GM12875 (cell line): ENCODE results near the gene TMC8.

ENCODE experiments used
- H3K4me3 ChIP-seq: one replicate; pipeline ENCODE4 v1.5.1; 2011; ENCODE audit warnings: low read depth, low read length, control low read depth
- TF ChIP-seq, protein P1 (sequence below): IDR thresholded peaks from 2 replicates; pipeline ENCODE4 v1.5.1; 2011; ENCODE audit warnings: low read depth, mild to moderate bottlenecking, control low read depth, inconsistent platforms, low read length, moderate library complexity, borderline replicate concordance; ENCODE audit not compliant: insufficient read depth

TMC8 gene

DNA sequence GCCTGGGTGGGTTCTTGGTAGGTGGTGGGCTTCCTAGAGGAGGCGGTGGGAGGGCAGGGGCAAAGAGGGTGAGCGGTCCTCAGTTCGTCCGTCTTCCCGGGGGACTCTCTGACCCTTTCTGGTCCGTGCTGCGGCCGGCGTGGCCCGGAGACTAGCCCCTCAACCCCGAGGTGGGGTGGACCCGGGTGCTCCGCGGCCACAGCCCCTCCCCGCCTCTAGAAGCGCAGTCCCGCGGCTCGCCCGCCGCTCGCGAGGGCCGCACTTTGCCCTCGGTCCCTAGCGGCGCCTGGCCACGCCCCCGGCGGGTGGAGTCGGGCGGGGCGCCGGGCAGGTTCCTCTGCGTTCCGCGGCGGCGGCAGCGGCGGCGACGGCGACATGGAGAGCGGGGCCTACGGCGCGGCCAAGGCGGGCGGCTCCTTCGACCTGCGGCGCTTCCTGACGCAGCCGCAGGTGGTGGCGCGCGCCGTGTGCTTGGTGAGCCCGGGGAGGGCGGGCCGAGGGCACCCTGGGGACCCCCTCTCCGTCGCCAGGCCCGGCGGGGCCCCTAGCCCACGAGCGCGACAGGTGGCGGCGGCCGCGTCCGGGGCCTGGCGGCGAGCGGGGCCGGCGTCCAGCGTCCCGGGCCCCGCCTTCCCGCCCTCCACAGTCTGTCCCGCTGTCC lies 37.8 kb downstream of the TMC8 start, which contains the start of gene SYNGR2:
Gene SYNGR2, plus strand, starts transcription at position 340 of the 661 bp plus-strand sequence. Its CDS starts 36 bp downstream, at position 376.
- peak within 1 kb of the TSS; percentile 63 for H3K4me3 ChIP-seq
- TF ChIP-seq, protein P1, sequence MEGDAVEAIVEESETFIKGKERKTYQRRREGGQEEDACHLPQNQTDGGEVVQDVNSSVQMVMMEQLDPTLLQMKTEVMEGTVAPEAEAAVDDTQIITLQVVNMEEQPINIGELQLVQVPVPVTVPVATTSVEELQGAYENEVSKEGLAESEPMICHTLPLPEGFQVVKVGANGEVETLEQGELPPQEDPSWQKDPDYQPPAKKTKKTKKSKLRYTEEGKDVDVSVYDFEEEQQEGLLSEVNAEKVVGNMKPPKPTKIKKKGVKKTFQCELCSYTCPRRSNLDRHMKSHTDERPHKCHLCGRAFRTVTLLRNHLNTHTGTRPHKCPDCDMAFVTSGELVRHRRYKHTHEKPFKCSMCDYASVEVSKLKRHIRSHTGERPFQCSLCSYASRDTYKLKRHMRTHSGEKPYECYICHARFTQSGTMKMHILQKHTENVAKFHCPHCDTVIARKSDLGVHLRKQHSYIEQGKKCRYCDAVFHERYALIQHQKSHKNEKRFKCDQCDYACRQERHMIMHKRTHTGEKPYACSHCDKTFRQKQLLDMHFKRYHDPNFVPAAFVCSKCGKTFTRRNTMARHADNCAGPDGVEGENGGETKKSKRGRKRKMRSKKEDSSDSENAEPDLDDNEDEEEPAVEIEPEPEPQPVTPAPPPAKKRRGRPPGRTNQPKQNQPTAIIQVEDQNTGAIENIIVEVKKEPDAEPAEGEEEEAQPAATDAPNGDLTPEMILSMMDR: no peak

DNA sequence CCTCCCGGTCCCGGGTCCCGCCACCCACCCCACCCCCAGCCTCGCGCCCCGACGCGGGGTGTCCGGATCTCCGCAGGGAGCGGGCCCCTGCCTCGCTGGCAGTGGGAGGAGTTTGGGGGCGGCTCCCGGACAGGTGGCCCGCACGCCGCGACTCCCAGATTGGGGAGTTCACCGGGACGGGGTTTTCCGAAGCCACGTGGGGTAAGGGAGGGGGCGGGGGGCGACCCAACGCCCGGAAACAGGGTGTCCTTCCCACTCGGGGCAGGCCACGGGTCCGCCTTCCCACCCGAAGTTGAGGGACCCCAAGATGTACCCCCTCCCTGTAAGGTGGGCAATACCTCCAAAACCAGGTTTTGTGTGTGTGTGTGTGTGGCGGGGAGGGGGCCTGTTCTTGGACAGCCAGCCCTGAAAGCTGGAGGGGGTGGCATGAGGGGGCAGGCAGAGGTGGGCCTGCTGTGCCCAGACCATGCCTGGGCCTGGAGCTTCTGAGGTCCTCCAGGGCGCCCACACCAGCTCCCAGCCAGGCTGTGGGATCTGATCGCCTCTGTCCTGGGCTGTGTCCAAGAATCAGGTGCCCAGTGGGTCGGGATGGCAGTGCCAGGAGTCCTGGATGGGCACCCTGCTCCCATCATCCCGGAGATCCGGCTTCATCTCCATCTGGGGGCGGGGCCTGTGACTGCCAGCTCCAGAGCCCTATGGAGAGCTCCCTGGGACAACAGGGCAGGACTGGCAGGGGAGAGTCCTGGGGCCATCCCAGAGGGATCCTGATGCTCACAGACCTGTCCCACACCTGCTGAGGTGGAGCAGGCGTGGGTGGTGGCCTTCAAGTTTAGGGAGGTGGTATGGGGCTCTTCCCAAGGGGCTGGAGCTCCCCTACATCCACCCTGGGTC lies 38.6 kb downstream of the TMC8 start:
- peak overlapping the region; percentile 63 for H3K4me3 ChIP-seq
- TF ChIP-seq, protein P1: no peak

DNA sequence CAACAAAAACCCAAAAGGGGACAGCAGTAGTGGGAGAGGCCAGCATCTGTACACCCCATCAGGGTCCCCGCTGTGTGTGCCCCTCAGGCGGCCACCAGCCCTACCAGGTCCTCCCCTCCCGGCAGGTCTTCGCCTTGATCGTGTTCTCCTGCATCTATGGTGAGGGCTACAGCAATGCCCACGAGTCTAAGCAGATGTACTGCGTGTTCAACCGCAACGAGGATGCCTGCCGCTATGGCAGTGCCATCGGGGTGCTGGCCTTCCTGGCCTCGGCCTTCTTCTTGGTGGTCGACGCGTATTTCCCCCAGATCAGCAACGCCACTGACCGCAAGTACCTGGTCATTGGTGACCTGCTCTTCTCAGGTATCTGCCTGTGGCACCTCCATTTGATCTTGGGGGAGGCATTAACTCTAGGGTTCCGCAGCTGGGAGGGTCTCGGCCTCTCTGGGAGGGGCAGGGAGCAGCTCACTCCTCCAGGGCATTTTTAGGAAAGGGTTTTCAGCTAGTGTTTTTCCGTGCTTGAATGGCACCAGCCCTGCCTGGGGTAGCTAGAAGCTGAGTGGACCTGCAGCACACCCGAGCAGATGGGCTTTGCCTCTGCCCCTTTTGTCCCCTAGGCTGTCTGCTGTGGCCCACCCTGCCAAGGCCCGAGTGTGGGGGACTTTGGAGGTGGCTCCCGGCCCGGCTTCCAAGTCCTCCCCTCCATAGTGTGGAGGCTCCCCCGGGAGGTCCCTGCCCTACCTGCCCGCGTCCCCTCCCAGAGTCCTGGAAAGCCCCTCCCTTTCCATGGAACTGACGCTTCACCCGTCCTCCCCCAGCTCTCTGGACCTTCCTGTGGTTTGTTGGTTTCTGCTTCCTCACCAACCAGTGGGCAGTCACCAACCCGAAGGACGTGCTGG lies 40.4 kb downstream of the TMC8 start:
- no peak overlapping the region for H3K4me3 ChIP-seq

DNA sequence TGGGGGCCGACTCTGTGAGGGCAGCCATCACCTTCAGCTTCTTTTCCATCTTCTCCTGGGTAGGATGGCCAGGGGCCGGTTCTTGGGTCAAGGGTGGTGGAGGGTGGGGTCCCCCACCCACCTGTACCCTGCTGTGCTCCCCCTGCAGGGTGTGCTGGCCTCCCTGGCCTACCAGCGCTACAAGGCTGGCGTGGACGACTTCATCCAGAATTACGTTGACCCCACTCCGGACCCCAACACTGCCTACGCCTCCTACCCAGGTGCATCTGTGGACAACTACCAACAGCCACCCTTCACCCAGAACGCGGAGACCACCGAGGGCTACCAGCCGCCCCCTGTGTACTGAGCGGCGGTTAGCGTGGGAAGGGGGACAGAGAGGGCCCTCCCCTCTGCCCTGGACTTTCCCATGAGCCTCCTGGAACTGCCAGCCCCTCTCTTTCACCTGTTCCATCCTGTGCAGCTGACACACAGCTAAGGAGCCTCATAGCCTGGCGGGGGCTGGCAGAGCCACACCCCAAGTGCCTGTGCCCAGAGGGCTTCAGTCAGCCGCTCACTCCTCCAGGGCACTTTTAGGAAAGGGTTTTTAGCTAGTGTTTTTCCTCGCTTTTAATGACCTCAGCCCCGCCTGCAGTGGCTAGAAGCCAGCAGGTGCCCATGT lies 41.1 kb downstream of the TMC8 start:
- H3K4me3 ChIP-seq: peak overlapping the region; percentile 17

More for the DNA sequence above, 40.4 kb downstream of the TMC8 start:
- TF ChIP-seq, protein P1: no peak

DNA sequence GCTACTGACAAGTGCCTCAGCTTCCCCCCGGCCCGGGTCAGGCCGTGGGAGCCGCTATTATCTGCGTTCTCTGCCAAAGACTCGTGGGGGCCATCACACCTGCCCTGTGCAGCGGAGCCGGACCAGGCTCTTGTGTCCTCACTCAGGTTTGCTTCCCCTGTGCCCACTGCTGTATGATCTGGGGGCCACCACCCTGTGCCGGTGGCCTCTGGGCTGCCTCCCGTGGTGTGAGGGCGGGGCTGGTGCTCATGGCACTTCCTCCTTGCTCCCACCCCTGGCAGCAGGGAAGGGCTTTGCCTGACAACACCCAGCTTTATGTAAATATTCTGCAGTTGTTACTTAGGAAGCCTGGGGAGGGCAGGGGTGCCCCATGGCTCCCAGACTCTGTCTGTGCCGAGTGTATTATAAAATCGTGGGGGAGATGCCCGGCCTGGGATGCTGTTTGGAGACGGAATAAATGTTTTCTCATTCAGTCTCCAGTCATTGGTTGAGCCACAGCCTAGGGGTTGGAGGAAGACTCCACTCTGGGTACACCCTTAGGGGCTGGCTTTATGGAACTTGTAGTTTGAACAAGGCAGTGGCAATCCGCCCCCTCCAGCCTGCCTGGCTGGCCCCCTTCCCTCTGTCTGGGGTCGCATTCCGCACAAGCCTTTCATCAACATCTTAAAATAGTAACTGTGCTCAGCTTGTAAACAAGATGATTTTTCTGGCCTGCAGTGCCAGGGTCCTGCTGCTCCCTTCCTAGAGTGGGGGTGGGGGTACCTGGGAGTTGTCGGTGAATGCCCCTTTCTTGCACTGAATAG lies 41.9 kb downstream of the TMC8 start:
- H3K4me3 ChIP-seq: peak overlapping the region; percentile 17

DNA sequence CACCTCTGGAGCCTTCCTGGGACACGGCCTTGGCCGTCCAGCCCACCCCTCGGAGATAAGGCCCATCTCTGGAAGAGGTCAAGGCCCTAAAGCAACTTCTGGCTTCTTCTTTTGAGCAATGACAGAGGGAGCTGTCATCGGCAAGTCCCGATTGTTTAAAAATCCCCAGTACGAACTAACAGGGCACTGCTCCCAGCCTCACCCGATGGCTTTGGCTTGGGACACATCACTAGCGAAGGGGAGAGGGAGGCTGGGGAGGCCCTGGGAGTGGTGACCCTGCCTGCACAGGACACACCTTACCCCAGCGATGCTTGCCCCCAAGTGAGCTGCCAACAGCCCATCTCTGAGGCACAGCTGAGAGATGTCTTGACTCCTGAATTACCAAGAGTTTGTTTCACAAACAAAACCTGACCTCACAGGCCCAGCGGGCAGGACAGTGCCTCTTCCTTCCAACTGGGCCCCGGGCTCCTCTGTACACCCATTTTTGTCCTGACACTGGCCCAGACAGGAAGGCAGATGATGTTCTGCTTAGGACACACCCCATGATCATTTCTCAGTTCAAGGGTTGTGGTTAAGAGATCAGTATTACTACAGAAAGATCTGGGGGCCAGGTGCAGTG lies 42.6 kb downstream of the TMC8 start:
- no peak overlapping the region for H3K4me3 ChIP-seq
- TF ChIP-seq, protein P1: no peak

More for the DNA sequence above, 41.9 kb downstream of the TMC8 start:
- TF ChIP-seq, protein P1: no peak
